ENCODE results near the gene CYTH3.
A peak's percentile ranks its signal among the peaks of the same experiment; 100 is the strongest.
"Not testable (repeated sequence)": the region's sequence is repeated elsewhere in the genome, so short reads cannot be mapped to it uniquely, and the experiment has no call there.

Gene CYTH3

DNA sequence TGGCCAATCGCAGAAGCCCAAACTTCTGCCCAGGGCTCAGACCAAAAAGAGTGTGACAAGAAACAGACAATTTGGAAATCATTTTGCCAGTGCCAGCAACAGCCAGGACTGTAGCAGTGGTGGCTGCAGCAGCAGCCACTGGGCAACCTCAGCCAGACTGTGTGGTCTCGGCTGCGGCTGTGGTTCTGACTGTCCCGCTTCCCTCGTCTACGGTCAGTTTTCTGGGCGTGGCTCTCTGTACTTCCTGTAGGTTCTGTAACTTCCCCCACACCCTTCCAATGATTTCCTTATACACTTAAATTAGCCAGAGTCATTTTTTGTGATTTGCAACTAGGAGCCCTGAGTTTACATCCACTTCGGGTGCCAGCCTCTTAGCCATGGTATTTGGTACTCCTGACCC lies 39.9 kb downstream of the CYTH3 start:
- peaks cover 93% of the 10 kb centered on the region for H3K79me2 ChIP-seq (ENCODE audit: control insufficient read depth, insufficient read depth, low read length, unreplicated experiment)

DNA sequence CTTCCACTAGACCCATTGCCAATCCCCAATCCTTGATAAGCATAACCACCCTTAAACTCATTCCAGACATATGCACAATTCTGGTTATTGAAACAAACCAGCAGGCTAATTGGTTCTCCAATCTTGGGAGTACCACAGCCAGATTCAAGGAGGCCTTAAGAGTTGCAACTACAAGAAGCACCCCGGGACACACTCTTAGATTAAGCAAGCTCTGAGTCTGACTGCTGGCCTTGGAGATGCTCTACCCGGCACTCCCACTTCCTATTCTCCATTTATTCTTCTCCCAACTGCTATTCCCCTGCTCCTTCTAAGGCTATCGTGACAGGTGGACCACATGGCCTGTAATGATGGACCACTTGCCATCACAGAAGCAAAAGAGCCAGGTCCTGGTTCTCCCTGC lies 40.3 kb downstream of the CYTH3 start:
- Histone ChIP-seq H3K27me3 (ENCODE audit: insufficient read depth, low read length) (no peaks in the 10 kb centered on the region), H3K27ac (ENCODE audit: low read depth, low read length) (no peak overlapping the region), H2AFZ (ENCODE audit: low read length, unreplicated experiment) (no peak overlapping the region), H3K4me3 (ENCODE audit: low read depth, low read length) (no peak overlapping the region), H3K36me3 (ENCODE audit: insufficient read depth, low read length) (no peaks in the 10 kb centered on the region), H3K79me2 (ENCODE audit: control insufficient read depth, insufficient read depth, low read length, unreplicated experiment) (peaks cover 93% of the 10 kb centered on the region), H3K4me1 (ENCODE audit: control insufficient read depth, insufficient read depth, low read length, unreplicated experiment) (peaks cover 24% of the 10 kb centered on the region)

More for the DNA sequence above, 39.9 kb downstream of the CYTH3 start:
- no peaks in the 10 kb centered on the region for H3K27me3 ChIP-seq (ENCODE audit: insufficient read depth, low read length)
- no peaks in the 10 kb centered on the region for H3K36me3 ChIP-seq (ENCODE audit: insufficient read depth, low read length)
- H3K4me3 ChIP-seq (ENCODE audit: low read depth, low read length) = no peak overlapping the region
- no peak overlapping the region for H2AFZ ChIP-seq (ENCODE audit: low read length, unreplicated experiment)
- H3K27ac ChIP-seq (ENCODE audit: low read depth, low read length) = no peak overlapping the region
- H3K4me1 ChIP-seq (ENCODE audit: control insufficient read depth, insufficient read depth, low read length, unreplicated experiment) = peaks cover 19% of the 10 kb centered on the region

DNA sequence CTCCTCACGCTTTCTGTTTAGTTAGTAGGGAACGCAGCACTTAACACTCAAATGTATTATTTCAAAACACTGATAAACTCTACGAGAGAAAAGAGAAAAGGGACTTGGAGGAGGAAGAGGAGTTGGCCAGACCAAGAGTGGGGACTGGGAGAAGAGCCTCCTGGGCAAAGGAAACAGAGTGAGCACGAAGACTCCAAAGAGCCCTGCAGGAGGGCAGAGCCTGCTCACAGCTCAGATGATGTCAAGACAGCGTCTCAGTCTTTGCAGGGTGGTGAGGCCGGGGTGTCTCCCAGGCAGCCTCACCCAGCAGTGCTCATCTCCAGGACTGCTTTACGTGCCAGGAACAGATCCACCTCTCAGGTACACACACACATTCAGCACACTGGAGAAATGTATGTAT lies 41.2 kb downstream of the CYTH3 start:
- Histone ChIP-seq H2AFZ (ENCODE audit: low read length, unreplicated experiment) (no peak overlapping the region), H3K79me2 (ENCODE audit: control insufficient read depth, insufficient read depth, low read length, unreplicated experiment) (peaks cover 92% of the 10 kb centered on the region), H3K36me3 (ENCODE audit: insufficient read depth, low read length) (no peaks in the 10 kb centered on the region), H3K4me1 (ENCODE audit: control insufficient read depth, insufficient read depth, low read length, unreplicated experiment) (peaks cover 32% of the 10 kb centered on the region), H3K4me3 (ENCODE audit: low read depth, low read length) (no peak overlapping the region), H3K27ac (ENCODE audit: low read depth, low read length) (no peak overlapping the region), H3K27me3 (ENCODE audit: insufficient read depth, low read length) (no peaks in the 10 kb centered on the region)

DNA sequence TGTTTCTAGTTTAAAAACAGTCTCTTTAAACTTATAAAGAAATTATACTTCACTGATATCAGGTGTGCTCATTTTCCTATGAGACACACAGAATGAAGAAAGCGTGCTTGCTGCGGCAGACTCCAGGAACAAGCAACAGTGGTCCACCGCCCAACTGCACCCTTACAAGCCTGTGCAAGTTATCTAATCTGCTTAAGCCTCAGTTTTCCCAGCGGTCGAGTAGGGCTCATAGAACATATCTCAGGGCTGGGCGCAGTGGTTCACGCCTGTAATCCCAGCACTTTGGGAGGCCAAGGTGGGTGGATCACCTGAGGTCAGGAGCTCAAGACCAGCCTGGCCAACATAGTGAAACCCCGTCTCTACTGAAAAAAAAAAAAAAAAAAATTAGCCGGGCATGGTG lies 43.1 kb downstream of the CYTH3 start:
- H2AFZ ChIP-seq (ENCODE audit: low read length, unreplicated experiment) = not testable (repeated sequence)
- H3K79me2 ChIP-seq (ENCODE audit: control insufficient read depth, insufficient read depth, low read length, unreplicated experiment) = peaks cover 85% of the 10 kb centered on the region
- peak overlapping the region; percentile 51 for H3K27ac ChIP-seq (ENCODE audit: low read depth, low read length)

DNA sequence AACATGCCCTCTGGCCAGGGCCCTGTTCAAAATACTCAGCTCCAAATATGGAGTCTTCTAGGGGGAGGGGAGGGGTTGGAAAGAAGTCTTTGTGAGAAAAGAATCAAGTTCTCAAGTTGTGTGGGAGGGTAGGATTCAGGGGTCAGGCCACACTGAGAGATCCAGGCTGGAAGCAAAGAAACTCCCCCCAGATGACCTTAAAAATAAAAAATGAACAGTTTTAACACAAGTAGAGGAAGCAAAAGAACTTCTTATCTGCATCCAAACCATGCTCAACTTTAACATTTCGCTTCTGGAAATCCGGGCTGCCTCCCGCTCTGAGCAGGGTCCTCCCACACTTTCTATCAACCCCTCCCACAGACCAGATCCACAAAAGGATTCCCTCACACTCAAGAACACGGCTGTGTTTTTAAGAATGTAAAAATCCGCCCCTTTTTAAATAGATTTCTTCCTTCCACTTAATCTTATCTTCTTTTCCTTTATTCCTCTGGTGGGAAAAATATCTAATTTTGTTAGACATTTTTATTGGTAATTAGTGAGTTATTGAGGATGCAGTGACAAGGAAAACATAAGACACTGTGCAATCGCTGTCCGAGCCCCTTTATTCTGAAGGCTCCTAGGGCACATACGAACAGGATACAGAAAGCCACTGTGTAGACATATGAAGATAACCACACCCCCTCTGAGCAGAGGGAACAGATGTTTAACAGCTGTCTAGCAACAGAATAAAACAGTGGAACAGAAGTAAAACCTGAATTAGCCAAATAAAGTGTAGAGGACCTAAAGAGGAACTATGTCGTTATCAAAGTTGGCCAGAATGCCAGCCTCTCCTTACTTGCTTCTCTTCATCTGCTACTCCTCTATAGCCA lies 43.8 kb downstream of the CYTH3 start:
- H3K27ac ChIP-seq (ENCODE audit: low read depth, low read length) = peak overlapping the region; percentile 51

More for the DNA sequence above, 43.1 kb downstream of the CYTH3 start:
- H3K36me3 ChIP-seq (ENCODE audit: insufficient read depth, low read length); H3K27me3 ChIP-seq (ENCODE audit: insufficient read depth, low read length): not testable (repeated sequence)
- Histone ChIP-seq H3K4me3 (ENCODE audit: low read depth, low read length) (peak overlapping the region; percentile 41; the same call in 1 of the 2 replicates), H3K4me1 (ENCODE audit: control insufficient read depth, insufficient read depth, low read length, unreplicated experiment) (peaks cover 36% of the 10 kb centered on the region)

DNA sequence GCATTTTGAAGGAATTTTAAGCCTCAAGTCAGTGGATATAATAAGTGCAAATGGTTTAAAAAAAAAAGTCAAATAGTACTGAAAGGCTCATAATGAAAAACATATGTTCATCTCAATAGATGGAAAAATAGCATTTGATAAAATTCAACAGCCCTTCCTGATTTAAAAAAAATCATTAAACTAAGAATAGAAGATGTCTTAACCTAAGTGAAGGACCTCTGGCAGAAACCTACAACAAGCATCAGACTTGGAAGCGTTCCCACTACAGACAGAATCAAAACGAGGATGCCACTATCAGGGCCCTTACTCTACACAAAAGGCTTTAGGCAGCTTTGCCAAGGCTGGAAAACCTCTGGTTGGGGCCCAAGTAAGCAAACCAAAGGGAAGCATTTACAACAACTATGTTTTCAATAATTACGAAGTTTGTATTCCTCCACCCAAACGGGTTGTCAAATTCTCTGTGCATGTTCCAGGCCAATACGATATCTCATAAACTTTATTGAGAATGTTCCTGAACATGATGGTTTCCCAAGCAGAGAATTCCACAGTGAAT lies 45.1 kb downstream of the CYTH3 start:
- H3K79me2 ChIP-seq (ENCODE audit: control insufficient read depth, insufficient read depth, low read length, unreplicated experiment) = peaks cover 72% of the 10 kb centered on the region
- peak overlapping the region; percentile 51 for H3K27ac ChIP-seq (ENCODE audit: low read depth, low read length)
- no peaks in the 10 kb centered on the region for H3K36me3 ChIP-seq (ENCODE audit: insufficient read depth, low read length)
- peak overlapping the region; percentile 41 for H3K4me3 ChIP-seq (ENCODE audit: low read depth, low read length)
- peaks cover 36% of the 10 kb centered on the region for H3K4me1 ChIP-seq (ENCODE audit: control insufficient read depth, insufficient read depth, low read length, unreplicated experiment)
- no peak overlapping the region for H2AFZ ChIP-seq (ENCODE audit: low read length, unreplicated experiment)
- H3K27me3 ChIP-seq (ENCODE audit: insufficient read depth, low read length) = no peaks in the 10 kb centered on the region

More for the DNA sequence above, 43.8 kb downstream of the CYTH3 start:
- no peaks in the 10 kb centered on the region for H3K27me3 ChIP-seq (ENCODE audit: insufficient read depth, low read length)
- no peaks in the 10 kb centered on the region for H3K36me3 ChIP-seq (ENCODE audit: insufficient read depth, low read length)
- H3K4me1 ChIP-seq (ENCODE audit: control insufficient read depth, insufficient read depth, low read length, unreplicated experiment) = peaks cover 36% of the 10 kb centered on the region
- no peak overlapping the region for H2AFZ ChIP-seq (ENCODE audit: low read length, unreplicated experiment)
- peaks cover 83% of the 10 kb centered on the region for H3K79me2 ChIP-seq (ENCODE audit: control insufficient read depth, insufficient read depth, low read length, unreplicated experiment)
- peak overlapping the region; percentile 41 for H3K4me3 ChIP-seq (ENCODE audit: low read depth, low read length)

DNA sequence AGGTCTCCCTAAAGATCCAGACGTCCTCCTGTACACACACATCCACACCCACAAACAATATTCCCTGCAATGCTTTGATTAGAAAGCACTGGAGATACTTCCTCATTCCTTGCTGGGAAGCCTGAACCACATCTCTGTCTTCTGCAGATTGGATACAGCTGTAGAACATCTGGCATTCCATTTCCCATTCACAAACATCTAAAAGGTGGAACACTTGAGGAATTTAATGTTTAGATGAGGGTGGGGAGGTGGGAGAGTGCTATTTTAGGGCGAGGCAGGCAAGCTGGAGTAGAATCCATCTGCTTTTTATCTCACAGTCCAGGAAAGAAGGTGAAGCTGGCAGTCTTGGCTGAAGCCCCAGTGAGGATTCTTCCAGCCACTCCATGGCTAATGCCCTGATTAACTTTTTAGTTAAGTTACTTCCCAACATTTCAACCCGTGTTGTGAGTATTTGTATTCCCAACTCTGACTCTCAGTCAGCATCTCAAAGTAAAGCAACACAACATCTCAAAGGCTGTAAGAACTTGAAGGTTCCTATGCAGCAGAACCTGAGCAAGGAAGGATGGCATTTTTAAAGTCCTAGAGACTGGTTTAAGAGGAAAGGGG lies 46.1 kb downstream of the CYTH3 start:
- Histone ChIP-seq H3K36me3 (ENCODE audit: insufficient read depth, low read length) (no peaks in the 10 kb centered on the region), H3K4me3 (ENCODE audit: low read depth, low read length) (no peak overlapping the region), H3K4me1 (ENCODE audit: control insufficient read depth, insufficient read depth, low read length, unreplicated experiment) (peaks cover 42% of the 10 kb centered on the region), H3K27ac (ENCODE audit: low read depth, low read length) (no peak overlapping the region), H3K27me3 (ENCODE audit: insufficient read depth, low read length) (no peaks in the 10 kb centered on the region), H2AFZ (ENCODE audit: low read length, unreplicated experiment) (no peak overlapping the region), H3K79me2 (ENCODE audit: control insufficient read depth, insufficient read depth, low read length, unreplicated experiment) (peaks cover 71% of the 10 kb centered on the region)

DNA sequence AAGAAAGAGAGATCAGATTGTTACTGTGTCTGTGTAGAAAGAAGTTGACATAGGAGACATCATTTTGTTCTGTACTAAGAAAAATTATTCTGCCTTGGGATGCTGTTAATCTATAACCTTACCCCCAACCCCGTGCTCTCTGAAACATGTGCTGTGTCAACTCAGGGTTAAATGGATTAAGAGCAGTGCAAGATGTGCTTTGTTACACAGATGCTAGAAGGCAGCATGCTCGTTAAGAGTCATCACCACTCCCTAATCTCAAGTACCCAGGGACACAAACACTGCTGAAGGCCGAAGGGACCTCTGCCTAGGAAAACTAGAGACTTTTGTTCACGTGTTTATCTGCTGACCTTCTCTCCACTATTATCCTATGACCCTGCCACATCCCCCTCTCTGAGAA lies 49.0 kb downstream of the CYTH3 start:
- not testable (repeated sequence) for H3K27ac ChIP-seq (ENCODE audit: low read depth, low read length); H2AFZ ChIP-seq (ENCODE audit: low read length, unreplicated experiment); H3K36me3 ChIP-seq (ENCODE audit: insufficient read depth, low read length); H3K27me3 ChIP-seq (ENCODE audit: insufficient read depth, low read length); H3K4me3 ChIP-seq (ENCODE audit: low read depth, low read length)
- peaks cover 61% of the 10 kb centered on the region for H3K79me2 ChIP-seq (ENCODE audit: control insufficient read depth, insufficient read depth, low read length, unreplicated experiment)
- peaks cover 43% of the 10 kb centered on the region for H3K4me1 ChIP-seq (ENCODE audit: control insufficient read depth, insufficient read depth, low read length, unreplicated experiment)

DNA sequence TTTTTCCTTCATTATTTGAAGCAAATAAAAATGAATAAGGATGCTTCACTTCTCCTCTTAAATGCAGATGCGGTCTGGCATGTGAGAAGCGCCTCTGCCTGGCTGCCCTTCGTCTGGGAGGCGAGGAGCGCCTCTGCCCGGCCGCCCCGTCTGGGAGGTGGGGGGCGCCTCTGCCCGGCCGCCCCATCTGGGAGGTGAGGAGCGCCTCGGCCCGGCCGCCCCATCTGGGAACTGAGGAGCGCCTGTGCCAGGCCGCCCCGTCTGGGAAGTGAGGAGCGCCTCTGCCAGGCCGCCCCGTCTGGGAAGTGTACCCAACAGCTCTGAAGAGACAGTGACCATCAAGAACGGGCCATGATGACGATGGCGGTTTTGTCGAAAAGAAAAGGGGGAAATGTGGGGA lies 49.4 kb downstream of the CYTH3 start:
- H3K4me1 ChIP-seq (ENCODE audit: control insufficient read depth, insufficient read depth, low read length, unreplicated experiment) = peaks cover 39% of the 10 kb centered on the region
- H3K27me3 ChIP-seq (ENCODE audit: insufficient read depth, low read length); H3K27ac ChIP-seq (ENCODE audit: low read depth, low read length); H2AFZ ChIP-seq (ENCODE audit: low read length, unreplicated experiment); H3K36me3 ChIP-seq (ENCODE audit: insufficient read depth, low read length); H3K4me3 ChIP-seq (ENCODE audit: low read depth, low read length): not testable (repeated sequence)
- peaks cover 61% of the 10 kb centered on the region for H3K79me2 ChIP-seq (ENCODE audit: control insufficient read depth, insufficient read depth, low read length, unreplicated experiment)

DNA sequence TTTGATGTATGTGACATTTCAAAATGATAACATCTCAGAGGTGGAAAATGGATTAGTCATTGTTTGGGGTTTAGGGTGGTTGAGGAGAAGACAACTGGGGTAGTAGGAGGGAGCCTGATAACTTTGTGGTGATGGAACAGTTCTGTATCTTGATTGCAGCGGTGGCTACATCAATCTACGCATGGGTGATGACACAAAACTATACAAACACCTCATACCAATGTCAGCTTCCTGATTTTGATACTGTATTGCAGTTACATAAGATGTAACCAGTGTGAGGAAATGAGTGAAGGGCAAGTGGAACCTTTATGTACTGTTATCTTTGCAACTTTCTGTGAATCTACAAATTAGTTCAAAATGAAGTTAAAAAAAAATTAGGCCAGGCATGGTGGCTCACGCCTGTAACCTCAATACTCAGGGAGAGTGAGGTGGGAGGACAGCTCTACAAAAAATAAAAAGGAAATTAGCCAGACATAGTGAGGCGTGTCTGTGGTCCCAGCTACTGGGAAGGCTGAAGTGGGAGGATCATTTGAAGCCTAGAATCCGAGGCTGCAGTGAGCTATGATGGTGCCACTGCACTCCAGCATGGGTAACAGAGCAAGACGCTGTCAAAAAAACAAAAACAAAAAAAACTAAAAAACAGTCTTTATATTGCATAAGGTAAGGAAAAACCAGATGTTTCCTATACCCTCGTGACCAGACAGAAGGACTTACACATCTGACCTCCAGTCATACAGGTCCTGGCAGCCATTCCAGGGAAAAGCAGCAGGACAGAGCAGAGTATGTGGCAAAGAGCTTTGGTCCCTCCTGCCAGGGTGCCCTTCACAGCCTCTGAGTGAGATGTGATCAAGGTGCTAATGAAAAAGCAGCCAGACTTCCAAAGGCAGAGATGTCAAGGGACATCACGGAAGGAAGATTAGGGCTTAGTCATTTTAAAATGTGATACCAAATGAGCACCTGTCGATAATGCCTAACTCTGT lies 50.8 kb downstream of the CYTH3 start:
- Histone ChIP-seq H3K27me3 (ENCODE audit: insufficient read depth, low read length) (no peaks in the 10 kb centered on the region), H3K27ac (ENCODE audit: low read depth, low read length) (no peak overlapping the region), H3K4me3 (ENCODE audit: low read depth, low read length) (no peak overlapping the region), H3K36me3 (ENCODE audit: insufficient read depth, low read length) (no peaks in the 10 kb centered on the region; the same call in 1 of the 2 replicates), H3K79me2 (ENCODE audit: control insufficient read depth, insufficient read depth, low read length, unreplicated experiment) (peaks cover 60% of the 10 kb centered on the region), H2AFZ (ENCODE audit: low read length, unreplicated experiment) (no peak overlapping the region), H3K4me1 (ENCODE audit: control insufficient read depth, insufficient read depth, low read length, unreplicated experiment) (peaks cover 26% of the 10 kb centered on the region)
